Neural cell (in vitro differentiated cells): ENCODE results near the gene YWHAE. TPM values are rescaled to one million over a fixed set of nuclear protein-coding genes. Genes with fewer than 3 reads are reported as not detected.

Experiments
- H2AFZ ChIP-seq: fragments of 200-600, 300-800 bp; sonication (generic), shearing (Covaris generic); 2 replicates; pipeline ENCODE4 v1.6.0; 2014; ENCODE audit warnings: low read depth, mild to moderate bottlenecking, antibody characterized with exemption, low read length, moderate library complexity
- H3F3A ChIP-seq: fragments of 200-600 bp; shearing (Covaris generic); 2 replicates; pipeline ENCODE4 v1.6.1; 2016; ENCODE audit warnings: mild to moderate bottlenecking, moderate library complexity, mixed read lengths, antibody characterized with exemption, low read length; ENCODE audit not compliant: insufficient read depth, poor library complexity, severe bottlenecking
- H3K27ac ChIP-seq: fragments of 200-600, 300-800 bp; sonication (generic), shearing (Covaris generic); 2 replicates; pipeline ENCODE4 v1.5.1; 2014; ENCODE audit warnings: mild to moderate bottlenecking, low read length, moderate library complexity
- H3K27me3 ChIP-seq: fragments of 300-800, 200-600 bp; sonication (generic), shearing (Covaris generic); 2 replicates; pipeline ENCODE4 v1.6.0; 2014; ENCODE audit warnings: mild to moderate bottlenecking, low read depth, low read length, moderate library complexity; ENCODE audit not compliant: insufficient read depth
- H3K36me3 ChIP-seq: fragments of 300-800, 200-600 bp; sonication (generic), shearing (Covaris generic); 2 replicates; pipeline ENCODE4 v1.5.1; 2014; ENCODE audit warnings: mild to moderate bottlenecking, antibody characterized with exemption, low read length, moderate library complexity; ENCODE audit not compliant: insufficient read depth
- H3K4me2 ChIP-seq: fragments of 300-800, 200-600 bp; sonication (generic), shearing (Covaris generic); 2 replicates; pipeline ENCODE4 v1.6.0; 2014; ENCODE audit warnings: mild to moderate bottlenecking, low read length
- H3K4me3 ChIP-seq: fragments of 300-800, 200-600 bp; sonication (generic), shearing (Covaris generic); 2 replicates; pipeline ENCODE4 v1.5.1; 2014; ENCODE audit warnings: mild to moderate bottlenecking, low read length, moderate library complexity
- H3K79me2 ChIP-seq: fragments of 200-600 bp; shearing (Covaris generic); replicated peaks from 2 replicates; pipeline ENCODE4 v1.6.0; 2014; ENCODE audit warnings: mild to moderate bottlenecking, low read length, moderate library complexity; ENCODE audit not compliant: insufficient read depth
- H3K9ac ChIP-seq: fragments of 300-800, 200-600 bp; sonication (generic), shearing (Covaris generic); 2 replicates; pipeline ENCODE4 v1.6.1; 2016; ENCODE audit warnings: mild to moderate bottlenecking, low read length, mixed read lengths
- H3K9me2 ChIP-seq: fragments of 200-600 bp; shearing (Covaris generic); 2 replicates; pipeline ENCODE4 v1.6.1; 2016; ENCODE audit warnings: mild to moderate bottlenecking, low read length, mixed read lengths; ENCODE audit not compliant: insufficient read depth
- H3K9me3 ChIP-seq: fragments of 200-600, 300-800 bp; sonication (generic), shearing (Covaris generic); 2 replicates; pipeline ENCODE4 v1.6.1; 2016; ENCODE audit warnings: mild to moderate bottlenecking, mixed run types, low read length, moderate library complexity, mixed read lengths
- H4K20me1 ChIP-seq: fragments of 200-600 bp; shearing (Covaris generic); 2 replicates; pipeline ENCODE4 v1.6.1; 2016; ENCODE audit warnings: mild to moderate bottlenecking, mixed run types; ENCODE audit not compliant: insufficient read depth
- CTCF ChIP-seq: fragments of 450-650 bp; IDR thresholded peaks from 2 replicates; pipeline ENCODE4 v1.5.1; 2014; ENCODE audit warnings: antibody characterized with exemption, mild to moderate bottlenecking, moderate library complexity; ENCODE audit not compliant: poor library complexity, severe bottlenecking
- EP300 ChIP-seq: fragments of 450-650 bp; conservative IDR thresholded peaks from 2 replicates; pipeline ENCODE4 v1.6.1; 2014; ENCODE audit warnings: antibody characterized with exemption, mild to moderate bottlenecking, moderate library complexity; ENCODE audit not compliant: poor library complexity, severe bottlenecking
- EZH2 ChIP-seq: fragments of 200-600, 300-800 bp; shearing (Covaris generic), sonication (generic); IDR thresholded peaks from 2 replicates; pipeline ENCODE4 v1.6.1; 2014; ENCODE audit warnings: antibody characterized with exemption, low read length, borderline replicate concordance, mild to moderate bottlenecking; ENCODE audit not compliant: insufficient read depth, poor library complexity, severe bottlenecking
- MXI1 ChIP-seq: fragments of 450-650 bp; conservative IDR thresholded peaks from 2 replicates; pipeline ENCODE4 v1.6.1; 2014; ENCODE audit warnings: antibody characterized with exemption, mild to moderate bottlenecking; ENCODE audit not compliant: poor library complexity, severe bottlenecking
- POLR2AphosphoS5 ChIP-seq: IDR thresholded peaks from 2 replicates; pipeline ENCODE4 v1.6.1; 2012
- REST ChIP-seq: IDR thresholded peaks from 2 replicates; pipeline ENCODE4 v1.6.1; 2012; ENCODE audit warnings: borderline replicate concordance
- SMC3 ChIP-seq: fragments of 450-650 bp; conservative IDR thresholded peaks from 2 replicates; pipeline ENCODE4 v1.6.1; 2014; ENCODE audit warnings: antibody characterized with exemption, mild to moderate bottlenecking, moderate library complexity; ENCODE audit not compliant: poor library complexity
- TAF1 ChIP-seq: IDR thresholded peaks from 2 replicates; pipeline ENCODE4 v1.6.1; 2012; ENCODE audit warnings: low read depth
- polyA plus RNA-seq: library from polyadenylated mRNA; depleted of rRNA; stranded (reverse); fragments of >200 nt; gene quantifications from 2 replicates; pipeline ENCODE4 v1.2.3, GENCODE V29; 2014

YWHAE gene
- polyA plus RNA-seq, 1 donor from 2014 or later, result 594 TPM

- Histone ChIP-seq H4K20me1 (no peaks in the 10 kb centered on the region), H3K79me2 (no peaks in the 10 kb centered on the region), H3K27ac (no peak overlapping the region), H3K9me3 (no peaks in the 10 kb centered on the region), H2AFZ (no peak overlapping the region), H3K27me3 (no peaks in the 10 kb centered on the region), H3K4me2 (no peak overlapping the region), H3K36me3 (no peaks in the 10 kb centered on the region), H3F3A (no peaks in the 10 kb centered on the region), H3K4me3 (no peak overlapping the region), H3K9me2 (no peaks in the 10 kb centered on the region), H3K9ac (no peak overlapping the region)
- TF ChIP-seq SMC3, result no peak
- TF ChIP-seq POLR2AphosphoS5, result no peak
- no peak for TF ChIP-seq CTCF
- no peak for TF ChIP-seq EP300
- TF ChIP-seq TAF1, result no peak
- TF ChIP-seq EZH2, result no peak
- TF ChIP-seq MXI1, result no peak
Observed at GRCh38 chr17:1315409-1315808, 84.6 kb downstream of the YWHAE start.

GRCh38 chr17:1313270-1314005 is 86.6 kb downstream of the YWHAE start:
- H3K9ac ChIP-seq, result no peak overlapping the region
- TF ChIP-seq MXI1 (no peak), REST (peak; percentile 47), POLR2AphosphoS5 (no peak)
- H3K27ac ChIP-seq, result no peak overlapping the region
- no peaks in the 10 kb centered on the region for H4K20me1 ChIP-seq
- H3K4me3 ChIP-seq, result no peak overlapping the region
- H3F3A ChIP-seq, result no peaks in the 10 kb centered on the region
- no peaks in the 10 kb centered on the region for H3K9me2 ChIP-seq
- H3K4me2 ChIP-seq, result no peak overlapping the region
- no peaks in the 10 kb centered on the region for H3K36me3 ChIP-seq
- H3K9me3 ChIP-seq, result no peaks in the 10 kb centered on the region
- H2AFZ ChIP-seq, result no peak overlapping the region
- no peaks in the 10 kb centered on the region for H3K79me2 ChIP-seq
- no peaks in the 10 kb centered on the region for H3K27me3 ChIP-seq
